B cell (primary cell): ENCODE measurements around the gene PATE1. TPM values are rescaled to one million over a fixed set of nuclear protein-coding genes. Genes with fewer than 3 reads are reported as not detected.

ENCODE experiments used
- ATAC-seq: fragments of 200-7000 bp; cut with Tn5 transposase; one replicate; pipeline ENCODE4 v1.10.0; 2021; ENCODE audit warnings: low read depth, mild to moderate bottlenecking, moderate number of reproducible peaks, moderate library complexity
- CTCF ChIA-PET: fragments of 350-600 bp; sonication (Branson Sonifier 250); formaldehyde crosslinking; loops from one replicate; lab custom pipeline; 2021; ENCODE audit warnings: antibody characterized with exemption, inconsistent platforms; lab: Charles Lee
- POLR2A ChIA-PET: fragments of 350-600 bp; sonication (Branson Sonifier 250); formaldehyde crosslinking; loops from one replicate; lab custom pipeline; 2021; ENCODE audit warnings: antibody characterized with exemption; lab: Charles Lee
- DNase-seq: peaks from one replicate; pipeline ENCODE4 v3.0.0; 2013
- H2AFZ ChIP-seq: 2 replicates; pipeline ENCODE4 v1.6.1; 2012; ENCODE audit warnings: mild to moderate bottlenecking, low read depth, low read length; ENCODE audit not compliant: insufficient read depth, poor library complexity, severe bottlenecking
- H3K27ac ChIP-seq, 2 donors: 1 replicate in 1 of 2; 2 replicates in 1 of 2; pipeline ENCODE4 v1.5.1; 2012 to 2013; ENCODE audit warnings: low read length in 2 of 2, mild to moderate bottlenecking in 2 of 2, moderate library complexity in 1 of 2
- H3K27me3 ChIP-seq, 4 experiments: fragments of 200-600 bp in 1 of 4; sonication (generic) in 1 of 4; replicated peaks in 1 of 4; 1 replicate in 2 of 4; 2 replicates in 2 of 4; pipeline versions ENCODE4 v1.6.1 to v1.7.0; 2013 to 2016; ENCODE audit warnings: low read length in 3 of 4, mild to moderate bottlenecking in 2 of 4, mixed read lengths in 1 of 4, moderate library complexity in 1 of 4; ENCODE audit not compliant: insufficient read depth in 4 of 4, control insufficient read depth in 3 of 4; ENCODE audit errors: control extremely low read depth in 1 of 4
- H3K36me3 ChIP-seq, 2 experiments: replicated peaks in 1 of 2; 1 replicate in 1 of 2; 2 replicates in 1 of 2; pipeline versions ENCODE4 v1.6.1 to v1.7.1; 2013; ENCODE audit warnings: low read length in 1 of 2; ENCODE audit not compliant: insufficient read depth in 2 of 2, control insufficient read depth in 1 of 2; ENCODE audit errors: control extremely low read depth in 1 of 2, extremely low read depth in 1 of 2
- H3K4me1 ChIP-seq, 2 donors: fragments of 200-600 bp in 1 of 2; sonication (generic) in 1 of 2; 1 replicate in 1 of 2; 2 replicates in 1 of 2; pipeline versions ENCODE4 v1.5.1 to v1.6.1; 2013 to 2017; ENCODE audit warnings: low read length in 2 of 2; ENCODE audit not compliant: control insufficient read depth in 2 of 2, insufficient read depth in 2 of 2
- H3K4me2 ChIP-seq: replicated peaks from 2 replicates; pipeline ENCODE3; 2012; ENCODE audit warnings: mild to moderate bottlenecking, low read depth, low read length; ENCODE audit not compliant: poor library complexity, severe bottlenecking
- H3K4me3 ChIP-seq, 5 experiments: fragments of 200-600 bp in 1 of 5; sonication (generic) in 1 of 5; 1 replicate in 3 of 5; 2 replicates in 2 of 5; pipeline versions ENCODE4 v1.5.1 to v1.7.0; 2011 to 2016; ENCODE audit warnings: low read length in 4 of 5, mild to moderate bottlenecking in 4 of 5, low read depth in 2 of 5, control low read depth in 1 of 5, moderate library complexity in 1 of 5; ENCODE audit not compliant: insufficient read depth in 1 of 5; ENCODE audit errors: control extremely low read depth in 1 of 5, extremely low read depth in 1 of 5
- H3K79me2 ChIP-seq: fragments of 200-600 bp; sonication (generic); one replicate; pipeline ENCODE4 v1.6.0; 2016; ENCODE audit warnings: low read length; ENCODE audit not compliant: control insufficient read depth, insufficient read depth
- H3K9ac ChIP-seq: fragments of 200-600 bp; sonication (generic); 2 replicates; pipeline ENCODE4 v1.6.1; 2017; ENCODE audit warnings: mild to moderate bottlenecking, low read length, moderate library complexity
- H3K9me3 ChIP-seq, 3 donors: one replicate each; pipeline versions ENCODE4 v1.6.1 to v1.7.1; 2013; ENCODE audit warnings: low read length in 2 of 3; ENCODE audit not compliant: control insufficient read depth in 2 of 3, insufficient read depth in 1 of 3; ENCODE audit errors: control extremely low read depth in 1 of 3
- H4K20me1 ChIP-seq: 2 replicates; pipeline ENCODE4 v1.6.0; 2012; ENCODE audit warnings: mild to moderate bottlenecking, low read length; ENCODE audit not compliant: insufficient read depth, control insufficient read depth, poor library complexity, severe bottlenecking
- H3K27ac Mint-ChIP-seq: one replicate; pipeline ENCODE4 v1.8.0; 2021; ENCODE audit warnings: mixed read lengths
- H3K27me3 Mint-ChIP-seq: one replicate; pipeline ENCODE4 v1.8.0; 2021; ENCODE audit warnings: mixed read lengths
- H3K4me1 Mint-ChIP-seq: one replicate; pipeline ENCODE4 v1.8.0; 2021; ENCODE audit warnings: mixed read lengths
- H3K4me3 Mint-ChIP-seq: one replicate; pipeline ENCODE4 v1.8.0; 2021; ENCODE audit warnings: mixed read lengths
- H3K9me3 Mint-ChIP-seq: one replicate; pipeline ENCODE4 v1.8.0; 2022; ENCODE audit warnings: mixed read lengths; ENCODE audit not compliant: insufficient read depth
- EZH2 ChIP-seq: IDR thresholded peaks from 2 replicates; pipeline ENCODE4 v1.6.1; 2012; ENCODE audit warnings: borderline replicate concordance, low read depth, mild to moderate bottlenecking, moderate library complexity, low read length; ENCODE audit not compliant: insufficient read depth, poor library complexity, severe bottlenecking
- WGBS: methylation state at CpG from one replicate; pipeline ENCODE4 v1.1.5; 2013; ENCODE audit warnings: missing lambda C conversion rate; ENCODE audit not compliant: insufficient coverage; 5-methylcytosine and 5-hydroxymethylcytosine counted together
- intact Hi-C: fragments of 100-400 bp; cut with micrococcal nuclease; formaldehyde crosslinking; loops from one replicate; pipeline ENCODE4 v1.10.0; 2022
- polyA plus RNA-seq: library from polyadenylated mRNA; depleted of rRNA; stranded (reverse); fragments of >200 nt; gene quantifications from 2 replicates; pipeline ENCODE4 v1.2.3, GENCODE V29; 2012
- total RNA-seq, 2 donors: library from RNA; stranded (reverse); fragments of 120-200 nt in 1 of 2; gene quantifications; 1 replicate in 1 of 2; 2 replicates in 1 of 2; pipeline versions ENCODE4 v1.2.3 to v1.2.4, GENCODE V29; 2013 to 2022
- TF ChIP-seq, protein P1 (sequence below): fragments of 200-600 bp; IDR thresholded peaks from one replicate; pipeline ENCODE4 v1.8.0; 2022; ENCODE audit warnings: antibody characterized with exemption, mild to moderate bottlenecking

The PATE1 gene
- total and polyA plus RNA-seq, 2 donors (not counting 1 experiment from before 2014, with no cell fraction given): not detected

DNA sequence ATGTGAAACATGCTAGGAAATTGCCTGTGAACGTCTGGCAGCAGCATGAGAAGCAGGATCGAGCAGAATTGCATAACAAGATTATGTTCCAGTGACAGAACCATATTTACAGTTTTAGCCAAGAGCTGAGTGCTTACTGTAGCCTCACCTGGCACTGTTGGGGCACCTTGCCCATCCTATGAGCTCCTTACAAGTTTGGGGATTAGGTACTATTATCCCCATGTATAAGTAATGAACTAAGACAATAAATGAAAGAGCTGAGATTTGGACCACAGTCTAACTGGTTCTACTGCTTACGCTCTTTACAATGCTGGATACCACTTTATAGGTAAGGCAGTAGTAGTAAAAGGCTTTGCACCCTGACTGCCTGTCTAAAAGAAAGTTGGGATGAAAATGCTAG, 17.1 kb upstream of the PATE1 start:
- no peaks in the 10 kb centered on the region for H3K9me3 Mint-ChIP-seq
- ATAC-seq: no peak
- H3K27ac Mint-ChIP-seq: no peak overlapping the region
- H2AFZ ChIP-seq: no peak overlapping the region
- H3K4me2 ChIP-seq: no peak overlapping the region
- no peak overlapping the region for H3K4me3 Mint-ChIP-seq
- 100% methylated on average over 3 of the region's 3 CpGs for WGBS
- intact Hi-C loops: no loop called here
- H3K27ac ChIP-seq: no peak overlapping the region
- H3K36me3 ChIP-seq: no peaks in the 10 kb centered on the region
- H3K4me1 ChIP-seq: no peaks in the 10 kb centered on the region
- POLR2A ChIA-PET: no interaction called here
- no peak overlapping the region for H3K9ac ChIP-seq
- no peak for TF ChIP-seq EZH2
- TF ChIP-seq, protein P1, sequence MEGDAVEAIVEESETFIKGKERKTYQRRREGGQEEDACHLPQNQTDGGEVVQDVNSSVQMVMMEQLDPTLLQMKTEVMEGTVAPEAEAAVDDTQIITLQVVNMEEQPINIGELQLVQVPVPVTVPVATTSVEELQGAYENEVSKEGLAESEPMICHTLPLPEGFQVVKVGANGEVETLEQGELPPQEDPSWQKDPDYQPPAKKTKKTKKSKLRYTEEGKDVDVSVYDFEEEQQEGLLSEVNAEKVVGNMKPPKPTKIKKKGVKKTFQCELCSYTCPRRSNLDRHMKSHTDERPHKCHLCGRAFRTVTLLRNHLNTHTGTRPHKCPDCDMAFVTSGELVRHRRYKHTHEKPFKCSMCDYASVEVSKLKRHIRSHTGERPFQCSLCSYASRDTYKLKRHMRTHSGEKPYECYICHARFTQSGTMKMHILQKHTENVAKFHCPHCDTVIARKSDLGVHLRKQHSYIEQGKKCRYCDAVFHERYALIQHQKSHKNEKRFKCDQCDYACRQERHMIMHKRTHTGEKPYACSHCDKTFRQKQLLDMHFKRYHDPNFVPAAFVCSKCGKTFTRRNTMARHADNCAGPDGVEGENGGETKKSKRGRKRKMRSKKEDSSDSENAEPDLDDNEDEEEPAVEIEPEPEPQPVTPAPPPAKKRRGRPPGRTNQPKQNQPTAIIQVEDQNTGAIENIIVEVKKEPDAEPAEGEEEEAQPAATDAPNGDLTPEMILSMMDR: no peak
- no peak for DNase-seq
- no peak overlapping the region for H3K4me3 ChIP-seq
- no peaks in the 10 kb centered on the region for H3K4me1 Mint-ChIP-seq
- H3K79me2 ChIP-seq: no peaks in the 10 kb centered on the region
- peaks cover 0 to 14% (median 5%) of the 10 kb centered on the region in 4 experiments for H3K27me3 ChIP-seq
- peaks cover 22% of the 10 kb centered on the region for H3K27me3 Mint-ChIP-seq
- CTCF ChIA-PET: no interaction called here
- no peaks in the 10 kb centered on the region for H3K9me3 ChIP-seq
- no peaks in the 10 kb centered on the region for H4K20me1 ChIP-seq

DNA sequence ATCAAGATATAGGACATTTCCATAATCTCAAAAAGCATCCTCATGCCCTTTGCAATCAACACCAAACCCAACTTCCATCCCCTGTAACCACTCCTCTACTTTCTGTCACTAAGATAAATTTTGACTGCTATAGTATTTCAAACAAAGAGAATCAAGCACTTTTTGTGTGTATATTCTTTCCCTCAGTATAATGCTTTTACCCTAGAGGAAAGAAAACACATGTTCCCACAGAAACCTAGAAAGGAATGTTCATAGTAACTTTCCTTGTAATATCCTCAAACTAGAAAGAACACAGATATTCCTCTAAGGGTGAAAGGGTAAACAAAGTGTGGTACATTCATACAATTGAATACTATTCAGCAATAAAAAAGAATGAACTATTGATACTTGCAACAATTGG, 5.5 kb upstream of the PATE1 start:
- Histone ChIP-seq H3K4me1 (no peaks in the 10 kb centered on the region), H2AFZ (no peak overlapping the region), H3K9ac (no peak overlapping the region), H4K20me1 (no peaks in the 10 kb centered on the region), H3K4me3 (no peak overlapping the region), H3K27ac (no peak overlapping the region), H3K9me3 (no peaks in the 10 kb centered on the region), H3K79me2 (no peaks in the 10 kb centered on the region), H3K4me2 (no peak overlapping the region), H3K36me3 (no peaks in the 10 kb centered on the region), H3K27me3 (no peaks in the 10 kb centered on the region)
- Mint-ChIP-seq H3K27ac (no peak overlapping the region), H3K9me3 (peaks cover 2% of the 10 kb centered on the region), H3K4me1 (no peaks in the 10 kb centered on the region), H3K4me3 (no peak overlapping the region), H3K27me3 (peaks cover 4% of the 10 kb centered on the region)
- TF ChIP-seq EZH2: no peak
- TF ChIP-seq, protein P1: no peak
- POLR2A ChIA-PET: no interaction called here
- CTCF ChIA-PET: no interaction called here
- DNase-seq (no peak), ATAC-seq (no peak)
- intact Hi-C loops: no loop called here
